ENCODE results near the gene FOLR1.
"Not testable (repeated sequence)": the region's sequence is repeated elsewhere in the genome, so short reads cannot be mapped to it uniquely, and the experiment has no call there.

DNA sequence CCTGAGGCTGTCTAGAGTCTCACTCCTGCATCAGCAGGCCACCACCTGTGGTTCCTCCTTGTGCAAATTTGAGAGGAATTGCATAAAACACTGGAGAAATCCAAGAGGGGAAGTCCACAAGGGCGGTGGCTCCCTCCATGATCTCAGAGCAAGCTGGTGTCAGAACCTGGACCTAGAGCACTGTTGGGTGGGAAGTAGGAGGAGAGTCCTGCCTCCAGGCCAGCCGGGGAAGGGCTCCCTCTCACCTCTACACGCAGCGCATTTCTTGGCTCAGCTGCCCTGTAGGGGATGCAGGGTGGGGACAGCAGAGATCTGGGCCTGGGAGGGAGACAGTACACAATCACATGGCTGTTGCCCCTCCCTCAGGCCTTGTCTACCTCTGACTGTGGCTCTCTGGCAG, 19.9 kb upstream of the FOLR1 start:
- TF ChIP-seq, protein P1, sequence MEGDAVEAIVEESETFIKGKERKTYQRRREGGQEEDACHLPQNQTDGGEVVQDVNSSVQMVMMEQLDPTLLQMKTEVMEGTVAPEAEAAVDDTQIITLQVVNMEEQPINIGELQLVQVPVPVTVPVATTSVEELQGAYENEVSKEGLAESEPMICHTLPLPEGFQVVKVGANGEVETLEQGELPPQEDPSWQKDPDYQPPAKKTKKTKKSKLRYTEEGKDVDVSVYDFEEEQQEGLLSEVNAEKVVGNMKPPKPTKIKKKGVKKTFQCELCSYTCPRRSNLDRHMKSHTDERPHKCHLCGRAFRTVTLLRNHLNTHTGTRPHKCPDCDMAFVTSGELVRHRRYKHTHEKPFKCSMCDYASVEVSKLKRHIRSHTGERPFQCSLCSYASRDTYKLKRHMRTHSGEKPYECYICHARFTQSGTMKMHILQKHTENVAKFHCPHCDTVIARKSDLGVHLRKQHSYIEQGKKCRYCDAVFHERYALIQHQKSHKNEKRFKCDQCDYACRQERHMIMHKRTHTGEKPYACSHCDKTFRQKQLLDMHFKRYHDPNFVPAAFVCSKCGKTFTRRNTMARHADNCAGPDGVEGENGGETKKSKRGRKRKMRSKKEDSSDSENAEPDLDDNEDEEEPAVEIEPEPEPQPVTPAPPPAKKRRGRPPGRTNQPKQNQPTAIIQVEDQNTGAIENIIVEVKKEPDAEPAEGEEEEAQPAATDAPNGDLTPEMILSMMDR (IDR thresholded peaks at IDR 0.05; ENCODE audit: insufficient read depth, low read length) = not testable (repeated sequence)
- TF ChIP-seq, protein P2, sequence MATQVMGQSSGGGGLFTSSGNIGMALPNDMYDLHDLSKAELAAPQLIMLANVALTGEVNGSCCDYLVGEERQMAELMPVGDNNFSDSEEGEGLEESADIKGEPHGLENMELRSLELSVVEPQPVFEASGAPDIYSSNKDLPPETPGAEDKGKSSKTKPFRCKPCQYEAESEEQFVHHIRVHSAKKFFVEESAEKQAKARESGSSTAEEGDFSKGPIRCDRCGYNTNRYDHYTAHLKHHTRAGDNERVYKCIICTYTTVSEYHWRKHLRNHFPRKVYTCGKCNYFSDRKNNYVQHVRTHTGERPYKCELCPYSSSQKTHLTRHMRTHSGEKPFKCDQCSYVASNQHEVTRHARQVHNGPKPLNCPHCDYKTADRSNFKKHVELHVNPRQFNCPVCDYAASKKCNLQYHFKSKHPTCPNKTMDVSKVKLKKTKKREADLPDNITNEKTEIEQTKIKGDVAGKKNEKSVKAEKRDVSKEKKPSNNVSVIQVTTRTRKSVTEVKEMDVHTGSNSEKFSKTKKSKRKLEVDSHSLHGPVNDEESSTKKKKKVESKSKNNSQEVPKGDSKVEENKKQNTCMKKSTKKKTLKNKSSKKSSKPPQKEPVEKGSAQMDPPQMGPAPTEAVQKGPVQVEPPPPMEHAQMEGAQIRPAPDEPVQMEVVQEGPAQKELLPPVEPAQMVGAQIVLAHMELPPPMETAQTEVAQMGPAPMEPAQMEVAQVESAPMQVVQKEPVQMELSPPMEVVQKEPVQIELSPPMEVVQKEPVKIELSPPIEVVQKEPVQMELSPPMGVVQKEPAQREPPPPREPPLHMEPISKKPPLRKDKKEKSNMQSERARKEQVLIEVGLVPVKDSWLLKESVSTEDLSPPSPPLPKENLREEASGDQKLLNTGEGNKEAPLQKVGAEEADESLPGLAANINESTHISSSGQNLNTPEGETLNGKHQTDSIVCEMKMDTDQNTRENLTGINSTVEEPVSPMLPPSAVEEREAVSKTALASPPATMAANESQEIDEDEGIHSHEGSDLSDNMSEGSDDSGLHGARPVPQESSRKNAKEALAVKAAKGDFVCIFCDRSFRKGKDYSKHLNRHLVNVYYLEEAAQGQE (IDR thresholded peaks at IDR 0.05; ENCODE audit: insufficient replicate concordance, low read depth) = not testable (repeated sequence)
- TF ChIP-seq GABPA (IDR thresholded peaks at IDR 0.05; ENCODE audit: low read depth) = not testable (repeated sequence)
